HG03442 (cell line): ENCODE measurements around the gene HINT1.
"Not testable (repeated sequence)": the region's sequence is repeated elsewhere in the genome, so short reads cannot be mapped to it uniquely, and the experiment has no call there.

Experiments
- ATAC-seq: cut with Tn5 transposase; IDR thresholded peaks from one replicate; pipeline ENCODE4 v1.9.1; 2021; ENCODE audit warnings: mild to moderate bottlenecking, moderate library complexity; ENCODE audit not compliant: unreplicated experiment

HINT1 gene

DNA sequence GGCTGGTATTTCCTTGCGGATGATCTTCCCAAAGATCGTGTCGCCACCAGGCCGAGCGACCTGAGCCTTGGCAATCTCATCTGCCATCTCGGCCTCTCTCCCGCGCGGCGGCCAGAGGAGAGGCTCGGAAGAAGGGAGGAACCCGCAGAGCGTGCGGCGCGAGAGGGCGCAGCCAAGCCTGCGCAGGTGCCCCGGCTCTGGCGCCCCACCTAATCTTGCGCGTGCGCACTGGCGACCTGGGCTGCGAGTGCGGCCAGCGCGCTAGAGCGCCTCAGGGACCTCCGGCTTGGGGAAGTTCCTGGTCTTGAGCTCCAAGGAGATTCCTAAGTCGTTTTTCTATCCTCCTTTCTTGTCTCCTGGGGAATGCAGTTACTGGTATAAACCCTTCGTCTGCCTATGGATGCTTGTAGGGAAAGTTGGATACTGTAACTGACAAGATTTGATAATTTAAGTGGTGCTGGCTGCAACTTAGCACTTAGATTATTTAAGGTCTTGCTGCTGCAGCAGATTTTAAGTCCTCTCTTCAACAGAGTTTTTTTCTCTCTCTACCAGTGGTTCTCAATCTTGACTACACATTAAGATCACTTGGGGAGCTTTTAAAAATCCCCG, at the start of gene HINT1:
Gene HINT1 (minus strand): TSS at position 138 of the 609 bp plus-strand sequence. CDS start 51 bp downstream, at position 87.
- ATAC-seq, result peak; percentile 84

GRCh38 chr5:131214609-131215227, 49.7 kb upstream of the HINT1 start:
- no peak for ATAC-seq

DNA sequence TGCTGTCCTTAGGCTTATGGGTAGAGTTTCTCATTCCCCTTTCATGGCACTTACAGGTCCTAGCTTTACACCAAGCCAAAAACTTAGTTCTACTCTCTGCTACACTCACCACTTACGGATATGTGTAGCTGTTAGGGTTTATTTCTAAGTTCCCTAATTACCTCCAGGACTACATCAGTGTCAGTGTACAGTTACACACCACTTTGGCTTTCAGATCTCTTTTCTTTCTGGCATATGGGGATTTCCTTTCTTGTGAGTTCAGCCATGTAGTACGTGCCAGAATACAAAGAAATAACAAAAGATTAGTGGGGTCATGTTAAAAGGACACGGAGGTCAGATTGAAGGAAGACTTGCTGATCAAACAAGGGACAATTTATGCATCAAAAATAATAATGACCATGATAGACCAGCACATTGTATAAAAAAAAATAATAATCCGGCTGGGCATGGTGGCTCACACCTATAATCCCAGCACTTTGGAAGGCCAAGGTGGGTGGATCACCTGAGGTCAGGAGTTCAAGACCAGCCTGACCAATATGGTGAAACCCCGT, 47.5 kb upstream of the HINT1 start:
- ATAC-seq, result peak; percentile 42

- no peak for ATAC-seq
Measured at GRCh38 chr5:131211669-131212068, 46.6 kb upstream of the HINT1 start.

DNA sequence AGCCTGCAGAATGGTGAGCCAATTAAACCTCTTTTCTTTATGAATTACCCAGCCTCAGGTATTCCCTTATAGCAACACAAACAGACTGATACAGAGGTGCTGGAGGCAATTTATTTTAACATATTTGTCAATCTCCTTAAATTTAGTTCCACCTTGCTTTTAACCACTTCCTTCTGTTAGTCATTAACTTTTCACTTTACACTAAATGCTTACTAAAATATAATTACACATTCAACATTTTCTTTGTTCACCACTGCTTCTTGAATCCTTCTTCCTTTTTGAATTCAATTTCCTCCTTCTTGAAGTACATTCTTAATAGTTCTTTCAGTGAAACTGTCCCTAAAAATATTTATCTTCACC, 45.1 kb upstream of the HINT1 start:
- ATAC-seq, result no peak

DNA sequence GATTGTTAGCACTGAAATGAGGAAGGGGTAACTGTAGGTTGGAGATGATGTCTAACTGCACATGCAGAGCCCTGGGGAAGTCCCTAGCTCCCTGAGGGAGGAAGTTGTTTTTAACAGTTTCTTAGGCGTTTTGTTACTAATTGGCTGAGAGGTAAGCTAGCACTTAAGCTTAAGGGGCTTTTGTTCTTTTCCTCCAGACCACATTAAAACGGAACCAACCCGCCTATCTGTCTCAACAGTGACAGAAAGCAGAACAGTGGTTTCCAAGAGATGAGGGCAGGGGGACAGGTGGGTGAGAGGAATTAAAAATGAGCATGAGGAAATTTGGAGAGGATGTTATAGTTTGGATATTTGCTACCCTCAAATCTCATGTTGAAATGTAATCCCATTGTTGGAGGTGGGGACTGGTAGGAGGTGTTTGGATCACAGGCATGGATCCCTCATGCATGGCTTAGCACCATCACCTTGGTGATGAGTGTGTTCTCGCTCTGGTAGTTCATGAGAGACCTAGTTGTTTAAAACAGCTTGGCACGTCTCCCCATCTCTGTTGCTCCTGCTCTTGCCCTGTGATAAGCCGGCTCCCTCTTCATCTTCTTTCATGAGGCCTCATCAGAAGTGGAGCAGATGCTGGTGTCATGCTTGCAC, 44.6 kb upstream of the HINT1 start:
- peak; percentile 81 for ATAC-seq

GRCh38 chr5:131209175-131209505, 44.1 kb upstream of the HINT1 start:
- ATAC-seq, result no peak

GRCh38 chr5:131206772-131207171, 41.7 kb upstream of the HINT1 start:
- ATAC-seq, result no peak

- no peak for ATAC-seq
Measured at GRCh38 chr5:131206061-131206460, 41.0 kb upstream of the HINT1 start.

DNA sequence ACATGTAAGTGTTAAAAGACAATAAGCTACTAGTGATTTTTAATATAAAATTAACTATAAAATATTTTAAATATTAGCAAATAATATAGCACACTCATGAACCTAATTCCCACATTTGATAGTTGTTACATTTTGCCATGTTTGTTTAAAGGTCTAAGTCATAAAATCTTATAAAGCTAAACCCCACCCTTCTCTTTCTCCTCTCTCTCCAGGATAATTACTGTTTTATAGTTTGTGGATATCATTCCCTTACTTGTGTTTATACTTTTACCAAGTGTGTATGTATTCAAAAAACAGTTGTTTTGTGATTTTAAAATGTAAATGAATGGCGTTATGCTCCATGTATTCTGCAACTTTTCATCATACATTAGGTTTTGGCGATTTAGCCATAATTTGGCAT, 39.9 kb upstream of the HINT1 start:
- no peak for ATAC-seq

- ATAC-seq, result no peak
Measured at GRCh38 chr5:131200560-131200959, 35.5 kb upstream of the HINT1 start.

- no peak for ATAC-seq
Measured at GRCh38 chr5:131198625-131199024, 33.6 kb upstream of the HINT1 start.

- ATAC-seq, result no peak
Measured at GRCh38 chr5:131196331-131196730, 31.3 kb upstream of the HINT1 start.

DNA sequence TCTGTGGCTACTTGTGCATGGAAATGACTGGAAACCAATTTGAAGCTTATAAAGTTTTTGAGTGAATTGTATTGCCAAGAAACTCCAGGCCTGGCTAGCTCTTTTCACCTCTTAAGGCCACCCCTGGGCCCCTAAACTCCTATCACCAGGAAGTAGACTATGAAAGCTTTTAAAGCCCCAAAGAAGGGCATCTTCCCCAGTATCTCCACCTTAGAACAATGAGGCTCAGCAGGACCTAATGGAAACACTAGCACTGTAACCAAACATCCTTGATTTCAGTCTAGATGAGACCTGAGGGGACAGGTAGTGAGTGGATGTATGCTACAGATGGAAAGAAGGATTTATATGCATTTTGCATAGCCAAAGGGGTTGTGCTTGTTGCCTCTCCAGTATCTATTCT, 30.6 kb upstream of the HINT1 start:
- ATAC-seq, result no peak

- ATAC-seq, result no peak
Measured at GRCh38 chr5:131194725-131195124, 29.7 kb upstream of the HINT1 start.

GRCh38 chr5:131193897-131194296, 28.8 kb upstream of the HINT1 start:
- not testable (repeated sequence) for ATAC-seq

GRCh38 chr5:131193106-131193505, 28.1 kb upstream of the HINT1 start:
- ATAC-seq, result no peak

GRCh38 chr5:131186561-131187256, 21.7 kb upstream of the HINT1 start:
- ATAC-seq, result no peak

- ATAC-seq, result no peak
Measured at GRCh38 chr5:131185523-131186104, 20.6 kb upstream of the HINT1 start.

- ATAC-seq, result no peak
Measured at GRCh38 chr5:131182839-131183238, 17.8 kb upstream of the HINT1 start.

DNA sequence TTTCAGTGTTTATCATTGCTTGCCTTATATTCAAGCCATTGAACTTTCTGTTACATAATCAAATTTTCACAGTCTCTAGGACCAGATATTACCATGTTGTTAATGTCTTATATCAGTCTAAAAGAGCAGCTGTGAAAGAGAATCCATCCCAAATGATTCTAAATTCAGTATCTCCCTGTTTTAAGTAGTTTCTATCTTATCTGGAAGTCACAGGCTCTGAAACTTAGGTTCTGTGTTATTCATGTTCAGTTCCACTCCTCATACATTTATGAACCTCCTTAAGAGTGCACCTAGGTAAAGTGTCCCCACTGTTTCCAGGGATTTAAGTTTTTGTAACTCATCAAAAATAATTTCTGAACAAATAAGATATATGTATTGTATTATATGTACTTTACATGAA, 15.4 kb upstream of the HINT1 start:
- no peak for ATAC-seq
